Central memory CD8-positive, alpha-beta T cell (primary cell): ENCODE data around the gene GOLGA8R.
"Not testable (repeated sequence)": the region's sequence is repeated elsewhere in the genome, so short reads cannot be mapped to it uniquely, and the experiment has no call there.

Source experiments
- ATAC-seq: fragments of 150-1000 bp; cut with Tn5 transposase; replicated peaks from 2 replicates; pipeline ENCODE4 v1.10.0; 2022; ENCODE audit warnings: mild to moderate bottlenecking, moderate FRiP score, moderate number of reproducible peaks; ENCODE audit not compliant: poor library complexity, severe bottlenecking; ENCODE audit errors: extremely low read depth
- DNase-seq, 2 donors: peaks; one replicate each; pipeline ENCODE4 v3.0.0; 2021; ENCODE audit warnings: low spot score in 2 of 2
- H3K27ac Mint-ChIP-seq: one replicate; pipeline ENCODE4 v1.8.0; 2022; ENCODE audit warnings: low read depth, mild to moderate bottlenecking, moderate library complexity, mixed read lengths
- H3K27me3 Mint-ChIP-seq: one replicate; pipeline ENCODE4 v1.8.0; 2022; ENCODE audit warnings: mixed read lengths
- H3K36me3 Mint-ChIP-seq: one replicate; pipeline ENCODE4 v1.8.0; 2022; ENCODE audit warnings: mild to moderate bottlenecking, moderate library complexity, mixed read lengths; ENCODE audit not compliant: insufficient read depth
- H3K4me1 Mint-ChIP-seq: one replicate; pipeline ENCODE4 v1.8.0; 2022; ENCODE audit warnings: mixed read lengths
- H3K4me3 Mint-ChIP-seq: one replicate; pipeline ENCODE4 v1.8.0; 2022; ENCODE audit warnings: mild to moderate bottlenecking, moderate library complexity, mixed read lengths
- H3K9me3 Mint-ChIP-seq: one replicate; pipeline ENCODE4 v1.8.0; 2022; ENCODE audit warnings: mixed read lengths

Gene GOLGA8R

GRCh38 chr15:30377082-30377413, 37.0 kb downstream of the GOLGA8R start:
- H3K9me3 Mint-ChIP-seq, H3K27me3 Mint-ChIP-seq, H3K36me3 Mint-ChIP-seq, ATAC-seq, H3K27ac Mint-ChIP-seq, DNase-seq, H3K4me1 Mint-ChIP-seq, H3K4me3 Mint-ChIP-seq: not testable (repeated sequence)

DNA sequence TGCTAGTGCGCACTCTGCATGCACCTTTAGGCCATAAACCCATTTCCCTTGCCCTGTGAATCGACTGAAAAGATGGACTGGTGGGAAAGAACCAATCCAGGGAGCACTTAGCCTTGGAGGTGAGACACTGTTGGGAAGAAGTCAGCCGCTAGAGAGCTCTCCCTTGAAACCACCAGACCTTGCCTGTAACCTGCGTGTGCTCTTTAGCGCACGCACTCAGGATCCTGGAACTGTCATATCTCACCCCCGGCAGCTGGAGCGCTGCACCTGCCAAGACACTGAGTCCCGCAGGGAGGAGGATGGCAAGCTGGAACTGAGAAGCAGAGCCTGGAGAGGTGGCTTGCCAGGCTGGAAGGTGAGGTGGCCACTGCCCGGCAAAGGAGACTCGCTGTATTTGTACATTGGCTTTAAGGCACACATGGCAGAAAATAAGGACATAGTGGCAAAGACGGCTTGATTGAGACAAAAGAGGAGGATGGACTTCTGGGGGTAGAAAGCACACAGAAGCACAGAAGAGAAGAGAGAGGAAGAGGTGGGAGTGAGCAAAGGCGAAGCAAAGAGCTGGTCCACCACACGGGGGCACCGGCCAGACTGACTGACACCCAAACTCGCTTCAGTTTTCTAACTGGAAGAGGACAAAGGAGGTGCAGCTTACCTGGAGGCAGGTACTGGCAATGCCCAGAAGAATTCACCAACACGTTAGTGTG, 37.5 kb downstream of the GOLGA8R start:
- not testable (repeated sequence) for H3K9me3 Mint-ChIP-seq, H3K27ac Mint-ChIP-seq, H3K4me1 Mint-ChIP-seq, H3K36me3 Mint-ChIP-seq, H3K27me3 Mint-ChIP-seq, H3K4me3 Mint-ChIP-seq, DNase-seq, ATAC-seq

DNA sequence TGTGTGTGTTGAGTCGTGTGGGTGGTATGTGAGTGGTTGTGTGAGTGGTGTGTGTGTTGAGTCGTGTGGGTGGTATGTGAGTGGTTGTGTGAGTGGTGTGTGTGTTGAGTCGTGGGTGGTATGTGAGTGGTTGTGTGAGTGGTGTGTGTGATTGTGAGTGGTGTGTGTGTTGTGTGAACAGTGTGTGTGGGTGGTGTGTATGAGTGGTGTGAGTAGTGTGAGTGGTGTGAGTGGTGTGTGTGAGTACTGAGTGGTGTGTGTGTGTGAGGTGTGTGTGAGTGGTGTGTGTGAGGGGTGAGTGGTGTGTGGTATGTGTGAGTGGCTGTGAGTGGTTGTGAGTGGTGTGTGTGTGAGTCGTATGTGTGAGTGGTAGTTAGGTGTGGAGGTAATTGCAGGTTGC, 38.2 kb downstream of the GOLGA8R start:
- H3K36me3 Mint-ChIP-seq, H3K9me3 Mint-ChIP-seq, H3K27me3 Mint-ChIP-seq, H3K4me3 Mint-ChIP-seq, H3K4me1 Mint-ChIP-seq, ATAC-seq, H3K27ac Mint-ChIP-seq, DNase-seq: not testable (repeated sequence)

DNA sequence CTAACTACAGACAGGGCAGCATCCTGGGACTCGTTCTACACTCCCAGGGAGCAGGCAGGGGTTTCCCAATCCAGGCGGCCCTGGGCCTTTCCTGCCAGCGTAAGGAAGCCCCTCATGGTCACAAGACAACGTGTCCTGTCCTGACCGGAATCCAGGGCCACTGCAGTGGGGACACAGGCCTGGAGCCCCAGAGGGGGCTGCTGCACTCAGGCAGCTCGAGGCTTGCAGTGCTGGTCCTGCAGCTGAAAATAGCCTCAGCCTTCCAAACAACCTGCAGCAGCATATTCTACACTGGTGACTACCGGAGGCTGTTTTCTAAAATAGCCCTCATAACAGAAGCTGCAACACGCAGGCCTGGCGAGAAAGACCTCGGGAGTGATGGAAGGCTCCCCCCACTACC, 39.2 kb downstream of the GOLGA8R start:
- H3K36me3 Mint-ChIP-seq, H3K27ac Mint-ChIP-seq, H3K27me3 Mint-ChIP-seq, H3K9me3 Mint-ChIP-seq, H3K4me1 Mint-ChIP-seq, H3K4me3 Mint-ChIP-seq, DNase-seq: not testable (repeated sequence)
- ATAC-seq, result peak; percentile 19

GRCh38 chr15:30368271-30368670, 45.8 kb downstream of the GOLGA8R start:
- H3K27me3 Mint-ChIP-seq, DNase-seq, H3K9me3 Mint-ChIP-seq, H3K4me1 Mint-ChIP-seq, H3K36me3 Mint-ChIP-seq, ATAC-seq, H3K4me3 Mint-ChIP-seq, H3K27ac Mint-ChIP-seq: not testable (repeated sequence)

DNA sequence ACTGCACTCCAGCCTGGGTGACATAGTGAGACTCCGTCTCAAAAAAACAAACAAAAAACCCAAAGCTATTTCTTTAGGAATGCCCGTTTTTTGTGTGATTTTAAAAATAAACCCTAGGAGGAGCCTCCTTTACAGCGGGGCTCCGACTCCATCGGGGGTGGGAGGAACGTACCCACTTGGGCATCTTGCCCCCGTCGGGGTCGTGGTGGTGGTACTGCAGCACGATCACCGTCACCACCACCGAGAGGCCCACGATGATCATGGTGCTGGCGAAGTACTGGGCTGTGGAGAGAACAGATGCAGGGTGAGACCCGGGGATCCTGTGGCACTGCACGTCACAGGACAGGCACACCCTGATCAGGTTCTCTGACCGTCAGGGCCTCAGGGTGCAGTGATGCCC, 46.8 kb downstream of the GOLGA8R start:
- H3K27me3 Mint-ChIP-seq, H3K36me3 Mint-ChIP-seq, ATAC-seq, DNase-seq, H3K4me3 Mint-ChIP-seq, H3K4me1 Mint-ChIP-seq, H3K9me3 Mint-ChIP-seq, H3K27ac Mint-ChIP-seq: not testable (repeated sequence)

- H3K4me3 Mint-ChIP-seq, ATAC-seq, H3K4me1 Mint-ChIP-seq, DNase-seq, H3K36me3 Mint-ChIP-seq, H3K27ac Mint-ChIP-seq, H3K9me3 Mint-ChIP-seq, H3K27me3 Mint-ChIP-seq: not testable (repeated sequence)
These were observed 52.7 kb downstream of the GOLGA8R start for GRCh38 chr15:30361404-30361803.

DNA sequence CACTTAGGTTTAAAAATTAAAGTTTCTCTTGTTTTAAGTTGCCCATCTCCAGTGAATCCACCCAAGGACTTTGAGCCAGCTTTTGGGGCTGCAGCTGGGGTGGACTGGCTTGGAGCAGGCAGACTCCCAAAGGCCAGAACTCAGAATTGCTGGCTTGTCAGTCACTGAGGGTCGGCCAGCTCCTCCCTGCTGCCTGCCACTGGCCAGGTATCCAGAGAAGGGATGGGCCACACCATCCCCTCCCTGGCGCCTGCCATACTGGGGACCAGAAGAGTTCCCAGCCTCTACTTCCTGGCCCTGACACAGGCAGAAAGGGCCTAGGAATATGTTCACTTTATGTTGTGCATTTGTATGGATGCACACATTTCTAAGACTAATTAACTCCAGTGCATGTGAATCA, 53.1 kb downstream of the GOLGA8R start:
- H3K9me3 Mint-ChIP-seq, H3K27ac Mint-ChIP-seq: not testable (repeated sequence)

GRCh38 chr15:30355043-30355442, 59.0 kb downstream of the GOLGA8R start:
- H3K4me1 Mint-ChIP-seq, H3K9me3 Mint-ChIP-seq, H3K27ac Mint-ChIP-seq, H3K4me3 Mint-ChIP-seq, ATAC-seq, DNase-seq, H3K27me3 Mint-ChIP-seq, H3K36me3 Mint-ChIP-seq: not testable (repeated sequence)

More for the DNA sequence above, 53.1 kb downstream of the GOLGA8R start:
- not testable (repeated sequence) for DNase-seq, H3K4me3 Mint-ChIP-seq, H3K36me3 Mint-ChIP-seq, H3K4me1 Mint-ChIP-seq, ATAC-seq, H3K27me3 Mint-ChIP-seq
